HG03139 (cell line): ENCODE results near the gene FAM209A.
"Not testable (repeated sequence)": the region's sequence is repeated elsewhere in the genome, so short reads cannot be mapped to it uniquely, and the experiment has no call there.

ENCODE experiments used
- ATAC-seq: cut with Tn5 transposase; IDR thresholded peaks from one replicate; pipeline ENCODE4 v1.9.1; 2021; ENCODE audit not compliant: unreplicated experiment

FAM209A gene, protein sequence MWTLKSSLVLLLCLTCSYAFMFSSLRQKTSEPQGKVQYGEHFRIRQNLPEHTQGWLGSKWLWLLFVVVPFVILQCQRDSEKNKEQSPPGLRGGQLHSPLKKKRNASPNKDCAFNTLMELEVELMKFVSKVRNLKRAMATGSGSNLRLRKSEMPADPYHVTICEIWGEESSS

DNA sequence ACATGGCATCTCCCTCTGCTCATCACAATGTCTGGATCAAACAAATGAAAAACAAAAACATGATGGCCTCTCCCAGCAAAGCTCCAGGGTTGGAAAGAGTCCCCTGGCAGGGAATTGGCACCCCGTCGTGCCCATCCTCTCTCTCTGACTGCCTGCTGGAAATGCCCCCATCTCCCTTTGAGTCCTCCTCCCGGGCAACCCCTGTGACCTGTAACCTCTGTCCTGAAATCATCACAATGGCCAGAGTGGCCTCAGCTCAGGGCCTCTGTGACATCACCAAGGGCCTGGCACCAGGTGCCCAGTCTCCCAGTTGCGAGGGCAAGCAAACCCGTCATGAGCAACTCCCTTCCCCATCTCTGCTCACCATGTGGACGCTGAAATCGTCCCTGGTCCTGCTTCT lies at the start of gene FAM209A:
Gene FAM209A (plus strand): TSS at position 301 of the 400 bp plus-strand sequence. CDS start 65 bp downstream, at position 366.
- ATAC-seq = not testable (repeated sequence)

DNA sequence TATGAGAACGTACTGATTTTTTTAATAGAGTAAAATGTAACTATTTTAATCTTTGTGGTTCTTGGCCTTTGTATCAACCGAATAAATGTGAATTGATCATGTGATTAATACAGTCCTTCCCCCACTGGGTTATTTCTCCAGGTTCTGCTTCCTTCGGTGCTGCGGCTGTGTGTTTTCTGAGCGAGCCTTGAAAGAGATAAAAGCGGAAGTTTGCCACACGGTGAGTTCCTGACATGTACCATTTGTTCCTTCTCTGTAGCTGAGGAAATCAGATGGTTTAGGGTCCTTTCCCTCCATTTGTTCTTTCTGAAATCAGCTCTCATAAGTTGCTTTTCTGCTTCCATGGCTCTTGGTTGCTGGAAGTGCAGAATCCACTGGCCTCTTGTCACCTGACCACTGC lies 40.6 kb upstream of the FAM209A start:
- ATAC-seq = no peak

DNA sequence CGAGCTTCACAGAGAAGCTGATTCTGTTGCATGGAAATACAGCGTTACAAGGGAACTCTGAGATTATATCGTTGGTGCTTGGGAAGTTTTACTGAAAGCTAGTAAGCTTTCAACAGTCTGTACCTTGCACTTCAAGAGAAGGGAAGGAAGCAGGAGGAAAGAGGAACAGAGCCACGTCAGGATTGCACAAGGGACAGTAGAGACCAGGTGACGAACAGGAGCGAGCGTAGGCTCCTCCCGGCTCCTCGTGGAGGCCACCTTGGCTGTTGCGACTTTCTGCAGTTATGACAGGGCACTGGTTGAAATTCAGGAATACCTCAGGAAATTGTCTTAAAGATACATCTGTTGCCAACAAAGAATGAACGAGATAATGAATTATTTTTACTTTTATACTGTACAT lies 37.3 kb upstream of the FAM209A start:
- ATAC-seq = no peak

DNA sequence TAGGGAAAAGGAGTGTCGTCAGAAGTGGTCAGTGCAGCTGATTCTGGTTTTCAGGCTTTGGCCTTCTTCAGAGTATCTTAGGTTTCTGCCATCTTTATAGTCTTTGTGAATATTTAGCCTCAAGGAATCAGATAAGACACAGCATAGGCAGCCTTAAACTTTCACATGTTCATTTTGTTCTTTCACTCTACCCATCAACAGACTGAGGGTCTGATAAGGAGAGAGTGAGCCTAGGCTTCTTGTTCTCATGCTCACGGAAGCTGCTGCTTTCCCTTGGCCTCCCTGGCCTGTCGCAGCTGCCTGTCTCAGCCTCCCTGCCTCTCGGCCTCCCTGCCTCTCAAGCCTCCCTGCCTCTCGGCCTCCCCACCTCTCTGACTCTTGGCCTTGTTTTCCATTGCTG lies 36.0 kb upstream of the FAM209A start:
- ATAC-seq = no peak

DNA sequence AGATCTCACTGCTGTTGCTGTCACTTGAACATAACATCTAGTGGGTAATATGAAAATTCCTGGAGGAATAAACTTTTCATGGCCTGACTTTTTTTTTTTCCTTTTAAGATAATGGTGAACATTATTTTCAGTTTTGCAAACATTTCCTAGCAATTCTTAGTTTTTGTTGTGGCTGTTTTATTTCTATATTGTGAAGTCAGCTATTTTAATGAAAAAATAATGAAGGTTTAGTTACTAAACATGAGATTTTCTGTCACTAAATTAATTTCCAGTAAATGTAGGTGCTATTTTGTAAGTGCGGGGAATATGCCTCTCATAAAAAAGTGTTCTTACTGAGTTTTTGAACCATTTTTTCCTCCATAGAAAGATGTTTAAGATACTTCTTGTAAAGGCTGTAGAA lies 23.4 kb upstream of the FAM209A start:
- ATAC-seq = no peak

DNA sequence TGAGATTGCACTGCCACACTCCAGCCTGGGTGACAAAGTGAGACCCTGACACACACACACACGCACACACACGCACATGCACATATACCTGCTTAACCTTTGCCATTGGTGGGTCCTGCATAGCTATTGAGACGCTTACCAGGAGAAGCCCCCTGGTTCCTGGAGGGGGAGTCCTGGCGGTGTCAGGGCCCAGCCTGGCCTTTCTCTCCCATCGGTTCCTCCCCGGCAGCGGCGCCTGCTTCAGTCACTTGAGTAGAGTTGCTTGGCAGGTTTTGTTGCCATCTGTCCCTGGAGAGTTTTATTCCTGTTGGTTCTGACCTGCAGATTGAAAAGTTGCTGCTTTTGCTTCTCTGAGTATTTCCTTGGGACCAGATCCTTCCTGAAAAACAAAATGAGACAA lies 20.6 kb upstream of the FAM209A start:
- no peak for ATAC-seq

DNA sequence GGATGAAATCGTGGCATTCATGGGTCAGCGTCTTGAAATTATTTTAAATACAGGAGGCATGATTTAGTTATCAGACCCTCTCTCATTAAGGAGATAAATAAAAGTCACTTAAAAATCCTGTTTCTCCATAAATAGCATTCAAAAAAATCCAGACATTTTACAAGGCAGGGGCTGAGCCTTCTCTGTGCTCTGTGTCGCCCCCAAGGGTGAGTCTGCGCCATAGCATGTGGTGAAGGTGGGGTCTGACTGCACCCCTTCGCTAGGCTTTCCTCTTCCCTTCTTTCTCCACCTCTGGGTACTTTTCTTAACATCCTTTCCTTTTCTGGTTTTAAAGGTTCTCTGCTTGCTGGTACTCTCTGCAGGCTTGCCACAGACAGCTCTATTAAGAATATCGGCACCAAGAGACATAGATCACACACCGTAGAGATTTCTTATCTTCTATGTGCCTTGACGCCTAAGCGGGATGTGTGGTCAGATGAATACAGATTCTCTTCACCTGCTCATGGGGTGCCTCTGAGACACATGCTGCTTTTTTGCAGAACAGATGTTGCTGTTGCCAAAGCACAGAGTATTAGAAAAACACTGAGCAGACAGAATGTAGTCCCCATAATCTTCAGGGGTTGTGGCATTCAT lies 20.1 kb upstream of the FAM209A start:
- ATAC-seq = no peak

DNA sequence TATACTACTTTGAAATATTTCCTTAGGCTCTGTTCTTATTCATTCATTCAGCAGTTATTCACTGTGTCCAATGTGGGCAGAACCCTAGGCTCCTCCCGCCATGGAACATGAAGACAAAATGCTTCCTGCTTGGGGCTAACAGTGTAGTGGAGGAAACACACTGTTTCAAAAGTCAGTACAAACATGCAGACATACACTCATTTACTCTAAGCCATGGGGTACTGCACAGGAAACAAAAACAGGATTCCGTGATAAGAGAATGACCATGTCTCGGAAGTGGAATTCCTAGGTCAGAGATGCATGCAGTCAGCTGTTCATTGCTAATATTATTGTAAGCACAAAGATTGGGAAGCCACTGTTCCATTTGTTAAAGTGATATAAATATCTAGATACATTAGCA lies 18.4 kb upstream of the FAM209A start:
- ATAC-seq = no peak

DNA sequence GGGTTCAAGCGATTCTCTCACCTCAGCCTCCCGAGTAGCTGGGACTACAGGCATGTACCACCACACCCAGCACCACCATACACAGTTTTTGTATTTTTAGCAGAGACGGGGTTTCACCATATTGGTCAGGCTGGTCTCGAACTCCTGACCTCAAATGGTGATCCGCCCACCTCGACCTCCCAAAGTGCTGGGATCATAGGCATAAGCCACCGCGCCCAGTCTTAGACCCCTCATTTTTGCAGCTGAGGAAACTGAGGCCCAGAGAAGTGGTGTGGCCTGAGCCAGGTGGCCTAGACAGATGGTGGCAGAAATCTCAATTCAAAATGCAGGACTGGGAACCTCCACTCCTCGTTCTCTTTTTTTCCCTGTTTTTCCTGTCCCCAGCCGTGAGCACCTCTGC lies 12.6 kb upstream of the FAM209A start:
- ATAC-seq = no peak

DNA sequence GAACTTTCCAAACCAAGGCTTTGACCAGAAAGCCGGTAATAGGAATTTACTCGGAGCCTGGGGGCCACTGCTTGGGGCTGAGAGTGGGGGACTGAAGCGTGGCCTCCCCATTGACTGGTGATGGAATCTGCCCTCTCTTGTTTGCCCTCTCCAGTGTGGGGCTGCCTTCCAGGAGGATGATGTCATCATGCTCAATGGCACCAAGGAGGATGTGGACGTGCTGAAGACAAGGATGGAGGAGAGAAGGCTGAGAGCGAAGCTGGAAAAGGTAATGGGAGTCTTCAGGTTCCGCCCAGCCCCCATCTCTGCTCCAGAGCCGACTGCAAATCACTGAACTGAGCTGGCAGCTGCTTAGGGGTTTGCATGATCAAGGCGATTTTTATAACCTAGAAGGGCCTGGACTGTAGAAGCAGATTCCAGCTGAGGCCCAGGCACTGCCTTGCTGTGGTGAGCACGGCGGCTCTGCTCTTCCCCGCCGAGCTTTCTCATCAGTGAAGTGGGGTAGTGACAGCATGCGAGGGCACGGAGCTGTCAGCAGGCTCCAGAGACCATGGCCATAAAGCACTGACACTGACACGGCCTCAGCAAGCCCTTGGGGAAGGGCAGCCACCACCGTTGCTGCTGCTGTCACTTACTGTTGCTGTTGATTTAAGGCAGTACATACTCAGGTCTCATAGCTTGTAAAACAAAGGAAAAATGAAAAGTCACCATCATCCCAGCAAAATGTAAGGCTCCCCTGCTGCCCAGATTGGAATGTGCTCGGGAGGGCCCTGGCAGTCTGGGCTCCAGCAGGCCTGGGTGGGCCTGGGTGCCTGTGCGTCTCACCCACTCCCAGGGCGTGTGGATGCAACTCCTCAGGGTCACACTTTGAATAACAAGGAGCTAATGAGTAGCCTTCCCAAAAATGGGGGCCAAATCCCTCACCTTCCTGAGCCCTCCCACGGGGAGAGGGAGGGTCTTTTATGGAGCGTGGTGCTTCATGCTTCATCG lies 11.1 kb upstream of the FAM209A start:
- ATAC-seq = no peak

DNA sequence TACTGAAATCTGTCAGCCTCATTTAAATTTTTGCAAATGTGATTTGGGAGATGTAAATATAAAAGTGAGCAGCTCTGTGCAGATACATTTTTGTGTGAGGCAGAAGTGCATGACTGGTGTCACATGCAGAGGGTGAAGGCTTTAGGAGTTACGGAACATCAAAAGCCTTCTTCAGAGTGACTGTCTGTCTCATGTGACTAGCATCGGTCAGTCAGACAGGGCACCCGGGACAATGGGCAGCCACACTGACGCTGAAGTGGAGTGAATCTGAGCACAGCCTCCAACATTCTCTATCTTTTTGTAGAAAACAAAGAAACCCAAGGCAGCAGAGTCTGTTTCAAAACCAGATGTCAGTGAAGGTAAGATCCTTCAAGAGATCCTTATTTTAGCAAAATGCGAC lies 7.9 kb upstream of the FAM209A start:
- ATAC-seq = no peak

DNA sequence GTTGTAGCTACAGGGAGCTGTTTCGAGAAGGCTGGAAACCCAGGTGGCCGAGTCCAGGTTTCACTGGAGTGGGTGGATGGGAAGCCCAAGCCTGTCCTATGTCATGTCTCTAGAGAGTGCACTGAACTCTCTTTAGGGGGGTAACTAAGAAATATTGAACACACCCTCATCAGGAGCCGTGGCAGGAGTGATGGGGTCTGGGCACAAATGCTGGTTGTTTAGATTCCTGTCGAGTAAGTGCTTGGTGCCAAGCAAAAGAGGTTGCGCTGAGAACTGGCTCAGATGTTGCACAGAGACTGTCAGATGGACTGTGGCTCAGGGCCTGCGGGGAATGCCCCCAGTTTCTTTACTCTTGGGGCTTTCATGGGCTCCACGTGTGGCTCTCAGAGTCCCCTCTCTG lies 7.3 kb upstream of the FAM209A start:
- no peak for ATAC-seq

DNA sequence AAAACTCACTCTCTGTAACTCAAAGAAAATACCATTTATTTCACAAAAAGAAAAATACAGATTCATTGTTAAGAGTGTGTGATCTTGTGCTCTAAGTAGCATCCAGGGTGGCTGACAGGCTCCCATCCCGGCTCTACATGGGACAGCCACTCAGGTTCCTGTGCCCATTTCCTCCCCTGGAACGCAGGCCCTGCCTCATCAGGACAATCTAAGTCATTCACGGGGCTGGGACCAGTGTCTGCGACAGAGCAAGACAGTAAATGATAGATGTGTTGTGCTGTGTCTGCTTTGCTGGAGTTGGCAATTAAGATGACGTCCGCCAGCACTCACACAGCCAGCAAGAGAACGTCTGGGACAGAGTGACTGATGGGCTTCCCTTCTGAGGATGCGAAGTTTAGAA lies 6.9 kb upstream of the FAM209A start:
- no peak for ATAC-seq

DNA sequence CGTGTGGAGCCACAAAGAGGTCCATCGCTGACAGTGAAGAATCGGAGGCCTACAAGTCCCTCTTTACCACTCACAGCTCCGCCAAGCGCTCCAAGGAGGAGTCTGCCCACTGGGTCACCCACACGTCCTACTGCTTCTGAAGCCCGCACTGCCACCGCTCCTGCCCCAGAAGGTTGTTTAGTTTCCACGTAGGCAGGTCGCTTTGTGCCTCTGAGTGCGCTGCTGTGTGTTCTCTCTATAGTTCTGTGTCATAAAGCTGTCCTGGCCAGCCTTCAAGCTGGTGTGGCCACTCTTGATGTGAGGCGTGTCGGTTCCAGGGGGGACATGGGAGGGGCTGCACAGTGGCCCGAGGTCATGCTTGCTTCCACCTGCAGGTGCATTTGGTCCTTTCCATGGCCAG lies 6.4 kb upstream of the FAM209A start:
- no peak for ATAC-seq

DNA sequence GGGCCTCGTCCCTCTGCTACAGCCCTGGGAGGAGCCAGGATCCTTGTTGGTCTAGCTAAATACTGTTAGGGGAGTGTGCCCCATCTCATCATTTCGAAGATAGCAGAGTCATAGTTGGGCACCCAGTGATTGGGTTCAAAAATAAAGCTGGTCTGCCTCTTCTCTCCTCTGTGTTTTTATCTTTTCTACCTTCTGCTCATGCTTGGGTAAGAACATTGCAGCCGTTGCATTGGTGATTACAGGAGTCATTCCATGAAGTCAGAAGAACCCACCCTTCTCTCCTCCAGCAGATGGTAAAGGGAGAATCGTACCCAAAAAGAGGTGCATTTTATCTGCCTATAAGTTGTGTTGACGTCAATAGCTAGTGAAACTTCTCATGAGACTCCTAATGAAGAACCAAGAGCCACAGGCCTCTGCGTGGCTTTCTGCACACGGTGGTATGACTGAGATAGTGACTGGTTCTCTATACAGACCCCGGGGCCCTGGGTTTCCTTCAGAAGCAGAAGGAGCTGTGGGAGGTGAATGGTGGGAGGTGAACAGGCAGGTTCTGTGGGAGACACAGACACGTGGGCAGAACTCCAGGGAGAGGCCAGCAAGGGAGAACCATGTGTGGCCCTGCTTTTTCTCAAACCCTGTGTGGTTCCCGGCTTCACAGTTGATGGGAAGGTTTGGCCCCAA lies 5.7 kb upstream of the FAM209A start:
- ATAC-seq = no peak

DNA sequence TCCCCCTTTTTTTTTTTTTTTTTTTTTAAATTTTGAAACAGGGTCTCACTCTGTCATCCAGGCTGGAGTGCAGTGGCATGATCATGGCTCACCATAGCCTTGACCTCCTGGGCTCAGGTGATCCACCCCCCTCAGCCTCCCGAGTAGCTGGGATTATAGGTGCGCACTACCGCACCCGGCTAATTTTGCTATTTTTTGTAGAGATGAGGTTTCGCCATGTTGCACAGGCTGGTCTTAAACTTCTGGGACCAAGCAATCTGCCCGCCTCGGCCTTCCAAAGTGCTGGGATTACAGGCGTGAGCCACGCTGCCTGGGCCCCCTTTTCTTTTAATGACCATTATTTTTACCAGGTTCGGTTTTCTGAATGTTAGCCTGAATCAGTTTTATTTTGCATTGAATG lies 5.0 kb upstream of the FAM209A start:
- ATAC-seq = no peak

DNA sequence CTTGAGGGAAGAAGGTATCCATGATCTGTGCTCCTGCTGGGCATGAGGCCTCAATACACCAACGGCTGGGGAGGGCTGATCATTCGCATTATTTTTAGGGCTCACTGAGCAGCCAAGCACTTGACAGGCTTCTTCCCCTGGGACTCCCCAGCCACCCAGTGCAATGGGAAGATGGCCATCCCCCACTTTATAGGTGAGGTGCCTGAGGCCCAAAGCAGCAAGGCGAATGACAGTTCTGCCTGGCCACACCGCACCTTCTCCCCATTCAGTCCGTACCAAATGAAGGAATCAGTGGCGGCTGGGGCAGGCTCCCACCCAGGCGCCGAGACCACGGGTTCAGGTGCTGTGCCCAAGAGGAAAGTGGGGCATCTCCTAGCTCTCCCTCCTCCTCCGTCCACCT lies 4.4 kb upstream of the FAM209A start:
- ATAC-seq = no peak

DNA sequence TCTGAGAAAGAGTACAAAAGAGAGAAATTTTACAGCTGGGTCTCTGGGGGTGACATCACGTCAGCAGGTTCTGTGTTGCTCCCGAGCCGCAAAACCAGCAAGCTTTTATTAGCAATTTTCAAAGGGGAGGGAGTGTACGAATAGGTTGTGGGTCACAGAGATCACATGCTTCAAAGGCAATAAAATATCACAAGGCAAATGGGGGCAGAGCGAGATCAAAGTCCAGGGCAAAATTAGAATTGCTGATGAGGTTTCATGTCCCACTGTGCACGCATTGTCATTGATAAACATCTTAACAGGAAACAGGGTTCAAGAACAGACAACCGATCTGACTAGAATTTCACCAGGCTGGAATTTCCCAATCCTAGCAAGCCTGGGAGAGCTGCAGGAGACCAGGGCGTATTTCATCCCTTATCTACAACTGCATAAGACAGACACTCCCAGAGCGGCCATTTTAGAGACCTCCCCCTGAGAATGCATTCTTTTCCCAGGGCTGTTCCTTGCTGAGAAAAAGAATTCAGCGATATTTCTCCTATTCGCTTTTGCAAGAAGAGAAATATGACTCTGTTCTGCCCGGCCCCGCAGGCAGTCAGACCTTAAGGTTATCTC lies 3.7 kb upstream of the FAM209A start:
- not testable (repeated sequence) for ATAC-seq

DNA sequence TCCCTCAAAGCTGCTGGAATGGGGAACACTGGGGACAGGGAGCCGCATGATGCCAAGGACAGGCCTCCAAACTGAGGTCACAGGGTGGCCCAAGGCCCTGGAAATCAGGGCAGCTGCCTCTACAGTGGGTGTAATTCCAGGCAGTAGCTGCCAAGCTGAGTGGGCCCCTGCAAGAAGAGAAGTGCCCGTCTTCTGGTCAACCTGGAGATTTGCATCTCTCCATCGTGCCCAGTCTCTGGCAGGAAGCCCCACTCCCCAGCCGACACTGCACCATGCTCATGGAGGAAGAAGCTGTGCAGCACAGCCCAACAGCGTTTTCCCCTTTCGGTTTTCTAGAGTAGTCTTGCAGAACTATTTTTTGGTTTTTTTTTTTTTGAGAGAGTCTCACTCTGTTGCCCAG lies 2.2 kb upstream of the FAM209A start:
- ATAC-seq = no peak

DNA sequence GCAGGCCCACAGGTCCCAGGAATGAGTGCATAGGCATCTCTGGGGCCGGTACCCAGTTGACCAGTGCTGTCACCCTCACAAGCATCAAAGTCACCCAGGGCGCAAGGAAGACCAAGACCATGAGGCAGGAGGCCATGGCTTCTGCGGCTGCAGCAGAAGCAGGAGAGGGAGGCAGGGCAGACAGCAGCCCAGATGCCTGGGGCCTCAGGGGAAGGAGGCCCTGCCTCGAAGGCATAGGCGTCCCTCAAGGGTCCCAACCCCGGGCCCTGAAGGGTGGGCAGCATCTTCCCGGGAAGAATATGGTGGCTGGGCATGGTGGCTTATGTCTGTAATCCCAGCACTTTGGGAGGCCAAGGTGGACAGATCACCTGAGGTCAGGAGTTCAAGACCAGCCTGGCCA lies 3.0 kb downstream of the FAM209A start:
- no peak for ATAC-seq

DNA sequence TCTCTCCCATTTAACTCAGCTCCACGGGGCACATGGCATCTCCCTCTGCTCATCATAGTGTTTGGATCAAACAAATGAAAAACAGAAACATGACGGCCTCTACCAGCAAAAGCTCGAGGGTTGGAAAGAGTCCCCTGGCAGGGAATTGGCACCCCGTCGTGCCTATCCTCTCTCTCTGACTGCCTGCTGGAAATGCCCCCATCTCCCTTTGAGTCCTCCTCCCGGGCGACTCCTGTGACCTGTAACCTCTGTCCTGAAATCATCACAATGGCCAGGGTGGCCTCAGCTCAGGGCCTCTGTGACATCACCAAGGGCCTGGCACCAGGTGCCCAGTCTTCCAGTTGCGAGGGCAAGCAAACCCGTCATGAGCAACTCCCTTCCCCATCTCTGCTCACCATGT lies 8.4 kb downstream of the FAM209A start, which contains the start of gene FAM209B:
Gene FAM209B (plus strand): TSS at position 301 of the 400 bp plus-strand sequence. CDS start 96 bp downstream, at position 397.
- ATAC-seq = not testable (repeated sequence)
